Neural cell (in vitro differentiated cells): ENCODE data around the gene XXYLT1.

Experiments used
- EP300 ChIP-seq: fragments of 450-650 bp; conservative IDR thresholded peaks from 2 replicates; pipeline ENCODE4 v1.6.1; 2014; ENCODE audit warnings: antibody characterized with exemption, mild to moderate bottlenecking, moderate library complexity; ENCODE audit not compliant: poor library complexity, severe bottlenecking
- POLR2AphosphoS5 ChIP-seq: IDR thresholded peaks from 2 replicates; pipeline ENCODE4 v1.6.1; 2012
- TF ChIP-seq, protein P1 (sequence below): fragments of 450-650 bp; IDR thresholded peaks from 2 replicates; pipeline ENCODE4 v1.5.1; 2014; ENCODE audit warnings: antibody characterized with exemption, mild to moderate bottlenecking, moderate library complexity; ENCODE audit not compliant: poor library complexity, severe bottlenecking

DNA sequence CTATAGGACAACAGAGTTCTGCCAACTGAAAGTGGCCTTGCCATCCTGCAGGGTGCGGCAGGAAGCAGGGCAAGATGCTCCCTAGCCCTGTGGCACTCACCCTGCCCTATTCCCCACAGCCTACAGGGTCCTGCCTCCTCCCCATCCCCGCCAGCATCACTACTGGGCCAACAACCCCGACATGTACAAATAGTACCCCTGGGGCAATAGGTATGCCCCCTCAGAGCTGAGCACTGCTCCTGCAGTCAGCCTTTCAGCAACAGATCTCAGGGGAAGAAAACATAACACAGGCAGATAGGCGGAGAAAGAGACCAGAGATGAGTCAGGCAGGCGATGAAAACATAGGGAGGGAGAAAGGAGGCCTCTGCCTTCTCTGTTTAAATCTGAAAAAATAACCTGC lies 74.7 kb downstream of the XXYLT1 start:
- TF ChIP-seq, protein P1, sequence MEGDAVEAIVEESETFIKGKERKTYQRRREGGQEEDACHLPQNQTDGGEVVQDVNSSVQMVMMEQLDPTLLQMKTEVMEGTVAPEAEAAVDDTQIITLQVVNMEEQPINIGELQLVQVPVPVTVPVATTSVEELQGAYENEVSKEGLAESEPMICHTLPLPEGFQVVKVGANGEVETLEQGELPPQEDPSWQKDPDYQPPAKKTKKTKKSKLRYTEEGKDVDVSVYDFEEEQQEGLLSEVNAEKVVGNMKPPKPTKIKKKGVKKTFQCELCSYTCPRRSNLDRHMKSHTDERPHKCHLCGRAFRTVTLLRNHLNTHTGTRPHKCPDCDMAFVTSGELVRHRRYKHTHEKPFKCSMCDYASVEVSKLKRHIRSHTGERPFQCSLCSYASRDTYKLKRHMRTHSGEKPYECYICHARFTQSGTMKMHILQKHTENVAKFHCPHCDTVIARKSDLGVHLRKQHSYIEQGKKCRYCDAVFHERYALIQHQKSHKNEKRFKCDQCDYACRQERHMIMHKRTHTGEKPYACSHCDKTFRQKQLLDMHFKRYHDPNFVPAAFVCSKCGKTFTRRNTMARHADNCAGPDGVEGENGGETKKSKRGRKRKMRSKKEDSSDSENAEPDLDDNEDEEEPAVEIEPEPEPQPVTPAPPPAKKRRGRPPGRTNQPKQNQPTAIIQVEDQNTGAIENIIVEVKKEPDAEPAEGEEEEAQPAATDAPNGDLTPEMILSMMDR, result no peak
- TF ChIP-seq EP300, result no peak
- no peak for TF ChIP-seq POLR2AphosphoS5
